ENCODE results near the gene OR10G3.
A peak's percentile ranks its signal among the peaks of the same experiment; 100 is the strongest.

OR10G3 gene

GRCh38 chr14:21589317-21589716, 9.4 kb upstream of the OR10G3 start:
- ChIA-PET CTCF (no interaction called here), POLR2A (no interaction called here)
- DNase-seq (ENCODE audit: low read depth, low spot score) = no peak
- H3K4me3 ChIP-seq (ENCODE audit: low read depth, low read length) = no peak overlapping the region
- TF ChIP-seq CTCF (IDR thresholded peaks at IDR 0.05; ENCODE audit: insufficient read depth, low read length, missing control alignments) = no peak

- POLR2A ChIA-PET = no interaction called here
- CTCF ChIA-PET = no interaction called here
- no peak for DNase-seq (ENCODE audit: low read depth, low spot score)
Observed at GRCh38 chr14:21575661-21576060, 4.2 kb downstream of the OR10G3 start.

GRCh38 chr14:21572604-21573003, 7.3 kb downstream of the OR10G3 start:
- ChIA-PET POLR2A (no interaction called here), CTCF (no interaction called here)
- DNase-seq (ENCODE audit: low read depth, low spot score) = no peak
- no peak for TF ChIP-seq CTCF (IDR thresholded peaks at IDR 0.05; ENCODE audit: insufficient read depth, low read length, missing control alignments)
- no peak overlapping the region for H3K4me3 ChIP-seq (ENCODE audit: low read depth, low read length)

More at GRCh38 chr14:21575661-21576060, 4.2 kb downstream of the OR10G3 start:
- no peak for TF ChIP-seq CTCF (IDR thresholded peaks at IDR 0.05; ENCODE audit: insufficient read depth, low read length, missing control alignments)
- H3K4me3 ChIP-seq (ENCODE audit: low read depth, low read length) = no peak overlapping the region

GRCh38 chr14:21558703-21559170, 21.1 kb downstream of the OR10G3 start:
- H3K4me3 ChIP-seq (ENCODE audit: low read depth, low read length) = no peak overlapping the region
- no peak for DNase-seq (ENCODE audit: low read depth, low spot score)
- no peak for TF ChIP-seq CTCF (IDR thresholded peaks at IDR 0.05; ENCODE audit: insufficient read depth, low read length, missing control alignments)
- CTCF ChIA-PET = interaction anchor here (0.7 to 4.7 kb wide), 4 partner anchors 48 to 101 kb away, joined by 3 to 70 read pairs (median 3); partner anchors contain the start of gene METTL3
- POLR2A ChIA-PET = no interaction called here

- peak; percentile 69 for DNase-seq (ENCODE audit: low read depth, low spot score)
- TF ChIP-seq CTCF (IDR thresholded peaks at IDR 0.05; ENCODE audit: insufficient read depth, low read length, missing control alignments) = peak; percentile 42
- H3K4me3 ChIP-seq (ENCODE audit: low read depth, low read length) = peak overlapping the region; percentile 40
- CTCF ChIA-PET = interaction anchor here (0.8 to 4.7 kb wide), 16 partner anchors 11 to 1705 kb away, joined by 3 to 70 read pairs (median 3); no protein-coding TSS in a partner anchor
- POLR2A ChIA-PET = no interaction called here
Observed at GRCh38 chr14:21557084-21557901, 22.6 kb downstream of the OR10G3 start.

GRCh38 chr14:21556378-21557083, 23.3 kb downstream of the OR10G3 start:
- no peak for DNase-seq (ENCODE audit: low read depth, low spot score)
- no peak for TF ChIP-seq CTCF (IDR thresholded peaks at IDR 0.05; ENCODE audit: insufficient read depth, low read length, missing control alignments)
- no peak overlapping the region for H3K4me3 ChIP-seq (ENCODE audit: low read depth, low read length)
- CTCF ChIA-PET = interaction anchor here (0.8 to 4.7 kb wide), 18 partner anchors 10 to 1704 kb away, joined by 3 to 70 read pairs (median 3); partner anchors contain the start of genes RAB2B, SALL2 and TOX4
- POLR2A ChIA-PET = interaction anchor here (0.6 kb wide), 1 partner anchor 542 kb away, joined by 4 read pairs; no protein-coding TSS in a partner anchor
